GM12801 (cell line): Measurements from ENCODE around the gene MED12.

Experiments used
- TF ChIP-seq, protein P1 (sequence below): IDR thresholded peaks from one replicate; pipeline ENCODE4 v1.5.1; 2011; ENCODE audit warnings: control low read depth; ENCODE audit not compliant: insufficient read length; ENCODE audit errors: extremely low read depth

Gene MED12

DNA sequence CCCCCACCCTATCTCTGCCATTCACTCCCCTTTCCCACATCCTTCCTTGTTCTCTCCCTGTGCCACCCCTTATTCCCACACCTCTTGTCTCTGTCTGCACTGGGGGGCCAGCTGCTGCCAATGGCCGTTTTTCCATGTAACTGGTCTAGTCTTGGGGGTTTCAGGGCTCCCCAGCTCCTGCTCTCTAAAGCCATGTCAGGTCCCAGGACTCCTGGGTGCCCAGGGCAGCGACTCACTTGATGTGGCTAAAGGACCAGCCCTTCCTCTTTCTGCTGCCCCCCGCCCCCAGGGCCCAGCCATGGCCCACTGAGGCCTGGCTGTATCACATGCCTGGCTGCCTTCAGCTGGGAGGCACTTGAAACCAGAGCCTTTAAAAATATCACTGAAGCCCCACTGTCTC, 36.2 kb downstream of the MED12 start:
- TF ChIP-seq, protein P1, sequence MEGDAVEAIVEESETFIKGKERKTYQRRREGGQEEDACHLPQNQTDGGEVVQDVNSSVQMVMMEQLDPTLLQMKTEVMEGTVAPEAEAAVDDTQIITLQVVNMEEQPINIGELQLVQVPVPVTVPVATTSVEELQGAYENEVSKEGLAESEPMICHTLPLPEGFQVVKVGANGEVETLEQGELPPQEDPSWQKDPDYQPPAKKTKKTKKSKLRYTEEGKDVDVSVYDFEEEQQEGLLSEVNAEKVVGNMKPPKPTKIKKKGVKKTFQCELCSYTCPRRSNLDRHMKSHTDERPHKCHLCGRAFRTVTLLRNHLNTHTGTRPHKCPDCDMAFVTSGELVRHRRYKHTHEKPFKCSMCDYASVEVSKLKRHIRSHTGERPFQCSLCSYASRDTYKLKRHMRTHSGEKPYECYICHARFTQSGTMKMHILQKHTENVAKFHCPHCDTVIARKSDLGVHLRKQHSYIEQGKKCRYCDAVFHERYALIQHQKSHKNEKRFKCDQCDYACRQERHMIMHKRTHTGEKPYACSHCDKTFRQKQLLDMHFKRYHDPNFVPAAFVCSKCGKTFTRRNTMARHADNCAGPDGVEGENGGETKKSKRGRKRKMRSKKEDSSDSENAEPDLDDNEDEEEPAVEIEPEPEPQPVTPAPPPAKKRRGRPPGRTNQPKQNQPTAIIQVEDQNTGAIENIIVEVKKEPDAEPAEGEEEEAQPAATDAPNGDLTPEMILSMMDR, result no peak

DNA sequence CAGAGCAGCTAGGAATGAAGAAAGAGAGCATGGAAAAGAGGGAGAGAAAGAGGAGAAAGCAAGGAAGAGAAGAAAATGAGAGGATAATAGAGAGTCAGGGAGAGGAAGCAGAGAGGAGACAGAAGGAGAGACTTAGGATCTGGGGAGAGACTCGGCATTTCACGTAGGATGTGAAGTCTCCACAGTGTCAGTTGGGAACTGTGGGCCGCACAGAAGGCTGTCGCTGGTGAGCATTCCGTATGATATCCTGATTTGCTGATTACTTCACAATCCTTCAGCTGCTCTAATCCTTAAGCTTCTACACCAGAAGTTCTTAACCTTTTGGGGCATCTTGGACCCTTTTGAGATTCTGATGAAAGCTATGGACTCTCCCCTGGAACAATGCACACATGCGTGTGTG, 40.2 kb downstream of the MED12 start:
- TF ChIP-seq, protein P1, result no peak

DNA sequence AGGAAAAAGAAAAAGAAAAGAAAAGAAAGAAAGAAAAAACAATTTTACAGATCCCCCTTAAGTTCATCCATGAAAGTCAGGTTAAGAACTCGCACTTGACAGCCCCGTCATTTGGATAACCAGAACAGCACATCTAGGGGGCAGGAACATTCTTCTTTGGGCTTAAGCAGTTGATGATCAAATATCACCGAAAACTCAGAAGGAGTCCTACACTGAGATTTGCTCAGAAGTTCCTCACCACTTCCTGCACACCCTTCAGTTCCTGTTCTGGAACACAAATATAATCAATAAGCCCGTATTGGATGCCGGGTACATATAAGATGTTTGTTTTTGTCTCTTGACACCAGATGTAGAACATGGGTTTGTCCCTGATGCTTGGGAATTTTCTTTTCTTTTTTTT, 40.9 kb downstream of the MED12 start:
- TF ChIP-seq, protein P1, result no peak

DNA sequence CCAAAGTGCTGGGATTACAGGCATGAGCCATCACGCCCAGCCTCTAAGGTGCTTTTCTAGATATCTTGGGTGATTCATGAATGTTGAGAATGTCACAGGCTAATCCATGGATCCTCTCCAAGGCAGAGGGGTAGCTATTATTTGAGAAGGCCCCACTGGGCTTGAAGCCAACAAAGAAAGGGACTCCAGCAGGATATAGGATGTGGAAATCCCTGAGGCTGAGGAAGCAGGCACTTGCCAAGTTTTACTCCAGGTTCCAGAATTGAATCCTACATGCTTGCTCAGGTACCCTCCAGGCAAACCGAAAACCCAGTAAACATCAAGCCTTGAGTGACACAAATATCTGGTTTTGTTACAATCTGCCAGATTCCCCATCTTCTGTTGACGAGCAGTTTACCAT, 42.1 kb downstream of the MED12 start:
- TF ChIP-seq, protein P1, result no peak

DNA sequence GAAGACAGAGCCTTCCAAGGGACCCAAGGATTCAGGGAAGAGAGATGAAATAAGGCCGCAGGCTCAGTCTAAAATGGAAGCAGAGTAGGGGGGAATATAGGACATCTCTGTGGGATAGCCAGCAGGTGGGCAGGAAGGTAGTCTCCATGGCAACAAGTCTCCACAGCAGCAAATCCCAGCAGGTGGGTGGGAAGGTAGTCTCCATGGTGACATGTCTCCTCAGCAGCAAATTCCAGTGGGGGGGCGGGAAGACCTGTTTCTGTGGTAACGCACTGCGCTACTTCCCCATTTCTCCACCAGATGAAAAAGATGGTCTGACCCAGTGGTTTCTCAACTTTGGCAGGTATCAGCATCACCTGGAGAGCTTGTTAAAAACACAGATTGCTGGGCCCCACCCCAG, 44.6 kb downstream of the MED12 start:
- TF ChIP-seq, protein P1, result no peak

DNA sequence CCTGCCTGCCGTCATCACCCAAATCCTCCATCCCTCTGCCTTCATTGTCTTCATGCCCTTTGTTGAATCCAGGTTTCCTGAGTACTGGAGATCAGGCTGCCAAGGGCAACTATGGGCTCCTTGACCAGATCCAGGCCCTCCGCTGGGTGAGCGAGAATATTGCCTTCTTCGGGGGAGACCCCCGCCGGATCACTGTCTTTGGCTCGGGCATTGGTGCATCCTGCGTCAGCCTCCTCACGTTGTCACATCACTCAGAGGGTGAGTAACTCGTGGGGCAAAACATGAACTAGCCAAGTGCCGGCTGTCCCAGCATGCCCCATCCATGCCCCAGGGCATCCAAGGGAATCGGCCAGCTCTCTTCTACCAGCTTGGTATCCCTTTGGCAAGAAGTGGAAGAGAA, 45.7 kb downstream of the MED12 start:
- TF ChIP-seq, protein P1, result no peak

DNA sequence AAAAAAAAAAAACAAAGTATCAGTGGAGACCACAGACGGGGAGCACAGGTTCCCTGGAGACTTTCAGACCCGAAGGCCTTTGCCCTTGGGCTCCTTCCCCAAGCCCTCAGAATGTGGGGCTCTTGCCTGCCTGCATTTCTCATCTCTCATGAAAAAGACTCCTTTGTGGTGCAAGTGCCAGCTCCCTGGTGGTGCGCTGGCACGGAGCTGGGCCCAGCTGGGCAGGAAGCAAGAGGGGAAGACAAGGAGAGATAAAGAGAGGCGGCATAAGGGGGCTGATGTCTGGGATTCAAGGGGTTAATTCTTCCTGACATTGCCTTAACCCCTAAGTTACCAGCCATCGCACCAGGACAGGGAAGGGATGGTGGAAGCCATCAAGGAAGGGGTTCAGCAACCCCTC, 48.1 kb downstream of the MED12 start:
- TF ChIP-seq, protein P1, result no peak
